ENCODE measurements around the gene NUBP2.

The NUBP2 gene

GRCh38 chr16:1782408-1783264, at the start of gene NUBP2, which contains the start of gene SPSB3:
Gene NUBP2, plus strand, starts transcription at chr16:1782960. Its CDS starts 61 bp downstream, at chr16:1783021.
Gene SPSB3, minus strand, starts transcription at chr16:1782571. Its CDS starts 1,088 bp downstream, at chr16:1781483.
- in situ Hi-C loops (cut with MboI; ENCODE audit: low sequenced_read_pairs), result no loop called here

DNA sequence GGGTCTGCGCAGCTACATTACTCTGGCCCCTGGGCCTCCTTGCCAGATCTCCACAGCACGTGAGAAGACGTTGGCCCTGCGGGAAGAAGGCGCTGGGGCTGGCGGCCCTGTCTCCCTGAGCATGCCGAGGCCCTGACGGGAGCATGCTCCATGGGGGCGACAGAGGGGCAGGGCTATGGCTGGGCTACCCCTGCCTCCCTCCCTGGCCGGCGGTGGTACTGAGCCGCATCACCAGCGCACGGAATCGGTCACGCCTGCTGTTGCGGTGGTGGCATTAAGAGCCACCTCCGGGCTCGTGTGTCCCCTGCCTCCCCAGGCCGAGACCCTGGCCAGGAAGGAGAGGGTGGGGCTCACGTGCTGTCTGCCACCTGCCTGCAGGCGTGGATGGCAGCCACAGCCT, 48.6 kb upstream of the NUBP2 start:
- in situ Hi-C loops (cut with MboI; ENCODE audit: low sequenced_read_pairs), result no loop called here

DNA sequence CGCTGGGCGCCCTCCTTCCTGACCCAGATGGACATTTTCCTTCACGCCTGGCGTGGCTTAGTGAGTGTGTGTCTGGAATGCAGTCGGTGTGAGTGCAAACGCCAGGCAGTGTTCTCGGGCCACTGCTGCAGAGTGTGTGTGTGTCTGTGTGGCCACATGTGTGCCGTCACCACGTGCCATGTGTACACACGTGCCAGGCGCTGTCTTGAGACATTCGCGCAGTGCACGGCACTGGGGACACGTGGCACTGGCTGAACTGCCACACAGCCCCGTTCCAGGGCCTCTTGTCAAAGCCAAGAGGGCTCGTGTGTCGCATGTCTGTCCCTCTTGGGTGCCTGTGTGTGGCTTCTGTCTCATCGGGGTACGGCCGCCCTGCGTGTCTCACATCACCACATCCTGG, 47.9 kb upstream of the NUBP2 start:
- in situ Hi-C loops (cut with MboI; ENCODE audit: low sequenced_read_pairs), result no loop called here

GRCh38 chr16:1740234-1740633, 42.5 kb upstream of the NUBP2 start:
- in situ Hi-C loops (cut with MboI; ENCODE audit: low sequenced_read_pairs), result no loop called here

- in situ Hi-C loops (cut with MboI; ENCODE audit: low sequenced_read_pairs), result no loop called here
Observed at GRCh38 chr16:1740781-1741490, 41.8 kb upstream of the NUBP2 start.

DNA sequence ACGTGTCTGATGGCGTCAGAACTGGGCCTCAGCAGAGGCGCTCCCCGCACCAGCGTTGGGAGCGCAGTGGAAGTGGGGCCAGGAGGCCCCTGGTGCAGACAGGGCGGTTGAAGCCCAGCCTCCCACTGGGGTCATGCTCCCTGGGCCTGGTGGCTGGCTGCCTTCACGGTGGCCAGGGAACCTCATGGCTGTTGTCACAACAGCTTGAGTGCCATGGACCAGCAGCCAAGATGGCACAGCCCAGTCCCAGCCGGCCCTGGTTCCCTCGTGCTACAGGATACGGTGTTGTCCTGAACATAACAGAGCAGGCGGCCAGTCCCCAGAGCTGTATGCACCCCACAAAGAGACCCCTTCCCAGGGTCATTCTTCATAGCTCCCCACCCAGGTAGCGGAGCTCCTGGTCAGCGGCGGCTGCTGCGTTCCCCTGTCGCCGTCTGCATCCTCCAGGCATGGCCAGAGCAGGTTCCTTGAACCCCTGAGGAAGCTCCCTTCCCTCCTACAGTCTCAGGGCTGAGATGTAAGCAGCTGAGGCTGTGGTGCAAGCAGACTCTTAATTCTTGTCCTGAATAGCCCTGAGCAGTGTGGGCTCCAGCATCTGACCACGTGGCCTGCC, 41.1 kb upstream of the NUBP2 start:
- in situ Hi-C loops (cut with MboI; ENCODE audit: low sequenced_read_pairs), result no loop called here

- in situ Hi-C loops (cut with MboI; ENCODE audit: low sequenced_read_pairs), result no loop called here
Observed at GRCh38 chr16:1743376-1744337, 39.1 kb upstream of the NUBP2 start.

GRCh38 chr16:1744338-1744840, 38.4 kb upstream of the NUBP2 start:
- in situ Hi-C loops (cut with MboI; ENCODE audit: low sequenced_read_pairs), result no loop called here

- in situ Hi-C loops (cut with MboI; ENCODE audit: low sequenced_read_pairs), result no loop called here
Observed at GRCh38 chr16:1745181-1745899, 37.4 kb upstream of the NUBP2 start.

- in situ Hi-C loops (cut with MboI; ENCODE audit: low sequenced_read_pairs), result no loop called here
Observed at GRCh38 chr16:1745900-1746692, 36.7 kb upstream of the NUBP2 start.

DNA sequence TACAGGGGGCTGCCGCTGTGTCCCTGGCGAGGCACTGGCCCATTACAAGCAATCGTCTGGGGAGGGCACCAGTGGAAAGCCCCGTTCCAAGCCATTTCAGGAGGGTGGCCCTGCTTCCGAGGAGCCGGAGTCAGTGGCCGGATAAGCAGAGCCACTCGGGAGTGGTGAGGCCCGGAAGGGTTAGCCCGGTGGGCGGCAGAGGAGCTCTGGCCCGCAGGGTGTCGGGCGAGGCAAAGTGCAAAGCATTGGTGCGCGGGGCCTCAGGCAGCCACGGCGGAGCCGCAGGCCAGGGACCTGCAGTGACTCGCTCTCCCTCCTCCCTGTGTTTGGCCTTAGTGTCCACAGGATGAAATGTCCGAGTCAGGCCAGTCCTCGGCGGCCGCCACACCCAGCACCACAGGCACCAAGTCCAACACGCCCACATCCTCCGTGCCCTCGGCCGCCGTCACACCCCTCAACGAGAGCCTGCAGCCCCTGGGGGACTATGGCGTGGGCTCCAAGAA, 36.0 kb upstream of the NUBP2 start:
- in situ Hi-C loops (cut with MboI; ENCODE audit: low sequenced_read_pairs), result no loop called here

- in situ Hi-C loops (cut with MboI; ENCODE audit: low sequenced_read_pairs), result no loop called here
Observed at GRCh38 chr16:1747934-1748333, 34.8 kb upstream of the NUBP2 start.

DNA sequence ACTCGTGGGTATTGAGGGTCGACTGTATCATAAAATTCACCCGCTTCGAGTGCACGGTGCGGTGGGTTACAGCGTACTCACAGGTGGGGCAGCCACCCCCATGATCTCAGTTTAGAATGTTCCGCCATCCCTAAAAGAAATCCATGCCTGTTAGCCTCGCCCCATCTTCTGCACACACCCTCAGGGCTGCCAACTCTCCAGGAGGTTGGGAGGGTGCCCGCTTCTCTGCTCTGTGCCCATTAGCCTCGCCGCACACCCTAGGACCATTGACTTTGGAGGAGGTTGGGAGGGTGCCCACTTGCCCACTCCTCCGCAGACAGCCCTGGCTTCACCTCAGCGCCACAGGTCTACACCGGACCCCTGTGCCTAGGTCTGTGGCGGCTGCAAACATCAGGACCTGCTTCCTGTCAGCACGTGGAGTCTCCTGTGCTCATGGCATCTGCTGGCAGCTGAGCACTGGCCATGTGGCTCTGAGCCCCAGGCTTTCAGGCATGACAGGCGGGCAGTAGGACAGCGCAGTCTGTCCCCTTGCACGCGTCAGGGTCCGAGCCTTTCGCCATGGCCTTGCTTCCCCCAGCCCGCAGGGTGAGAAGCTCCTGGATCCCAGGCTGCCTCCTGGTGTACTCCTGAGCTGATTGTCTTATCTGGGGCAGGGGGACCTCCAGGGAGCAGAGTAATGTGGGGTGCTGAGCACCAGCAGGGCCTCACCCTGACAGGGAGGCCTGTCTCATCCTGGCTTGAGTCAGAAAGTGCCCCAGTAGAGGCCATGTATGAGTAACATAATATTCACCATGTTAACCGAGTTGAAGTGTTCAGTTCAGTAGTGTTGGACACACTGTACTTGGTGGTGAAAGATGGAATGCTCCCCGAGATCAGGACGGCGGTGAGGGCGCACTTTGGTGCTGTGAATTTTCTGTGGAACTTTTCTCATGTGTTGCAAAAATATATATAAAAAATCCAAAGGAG, 33.3 kb upstream of the NUBP2 start:
- in situ Hi-C loops (cut with MboI; ENCODE audit: low sequenced_read_pairs), result no loop called here

DNA sequence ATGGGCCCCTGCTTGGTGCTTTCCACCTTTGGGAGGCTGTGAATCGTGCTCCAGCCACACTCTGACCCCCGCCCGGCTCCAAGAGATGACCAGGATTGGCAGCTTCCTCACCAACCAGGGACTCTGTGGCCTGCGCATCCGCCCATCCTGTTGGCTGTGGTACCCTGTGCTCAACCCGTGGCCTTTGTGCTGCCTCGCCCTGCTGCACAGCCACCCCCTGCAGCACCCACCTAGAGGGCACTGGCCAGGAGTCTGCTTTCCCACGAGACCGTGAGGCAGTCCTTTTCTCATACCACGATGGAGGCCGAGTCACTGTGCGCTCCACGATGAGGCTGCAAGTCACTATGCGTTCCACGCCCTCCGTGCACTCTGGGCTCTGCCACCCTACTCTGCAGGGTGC, 30.8 kb upstream of the NUBP2 start:
- in situ Hi-C loops (cut with MboI; ENCODE audit: low sequenced_read_pairs), result no loop called here

GRCh38 chr16:1752853-1753252, 29.9 kb upstream of the NUBP2 start:
- in situ Hi-C loops (cut with MboI; ENCODE audit: low sequenced_read_pairs), result no loop called here

DNA sequence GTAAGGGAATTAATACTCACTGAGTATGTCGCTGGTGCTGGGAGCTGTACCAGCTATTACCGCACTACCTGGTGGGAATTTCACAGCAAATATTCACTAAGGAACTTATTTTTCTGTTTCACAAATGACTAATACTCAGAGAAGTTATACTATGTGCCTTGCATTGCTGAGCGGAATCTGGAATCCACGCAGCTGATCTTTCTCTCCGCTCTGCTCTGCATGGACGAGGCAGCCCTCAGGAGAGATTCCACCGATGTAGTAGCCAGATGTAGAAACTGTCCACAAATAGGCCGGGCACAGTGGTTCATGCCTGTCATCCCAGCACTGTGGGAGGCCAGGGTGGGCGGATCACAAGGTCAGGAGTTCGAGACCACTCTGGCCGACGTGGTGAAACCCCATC, 28.6 kb upstream of the NUBP2 start:
- in situ Hi-C loops (cut with MboI; ENCODE audit: low sequenced_read_pairs), result no loop called here

DNA sequence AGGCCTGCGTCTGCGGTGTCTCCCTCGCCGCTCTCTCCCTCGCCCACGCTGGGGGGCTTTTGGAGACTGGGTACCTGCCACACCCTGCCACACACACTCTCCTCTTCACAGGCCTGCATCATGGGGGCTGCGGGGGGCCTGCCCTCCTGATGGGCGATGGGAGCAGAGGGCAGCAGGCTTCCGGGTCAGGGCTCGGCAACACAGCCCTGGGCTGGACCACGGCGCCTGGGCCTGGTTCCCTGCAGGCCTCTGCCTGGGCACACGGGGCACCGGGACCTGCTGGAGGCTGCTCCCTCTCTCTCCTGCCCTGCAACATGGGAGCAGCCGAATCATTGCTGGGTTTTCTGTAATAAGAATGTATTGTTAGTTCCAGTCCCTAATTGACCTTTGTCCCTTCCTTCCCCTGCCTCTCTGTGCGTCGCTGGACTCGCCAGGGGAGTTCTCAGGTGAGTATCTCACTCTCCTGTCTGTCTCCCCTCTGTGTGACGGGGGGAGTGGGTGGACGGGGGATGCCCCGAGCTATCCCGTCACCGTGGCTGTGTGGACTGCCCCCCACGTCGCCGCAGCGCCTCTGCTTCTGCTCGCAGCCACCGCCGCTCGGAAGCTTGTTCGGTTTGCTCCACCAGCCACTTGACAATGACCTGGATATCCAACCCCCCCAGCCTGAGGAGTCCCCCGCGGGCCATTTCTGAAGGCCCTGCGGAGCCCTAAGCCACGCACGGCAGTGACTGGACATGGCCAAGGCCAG, 24.9 kb upstream of the NUBP2 start:
- in situ Hi-C loops (cut with MboI; ENCODE audit: low sequenced_read_pairs), result no loop called here

Measured in HL-60/S4 (cell line).